ENCODE measurements around the gene ZYG11A.

The ZYG11A gene

DNA sequence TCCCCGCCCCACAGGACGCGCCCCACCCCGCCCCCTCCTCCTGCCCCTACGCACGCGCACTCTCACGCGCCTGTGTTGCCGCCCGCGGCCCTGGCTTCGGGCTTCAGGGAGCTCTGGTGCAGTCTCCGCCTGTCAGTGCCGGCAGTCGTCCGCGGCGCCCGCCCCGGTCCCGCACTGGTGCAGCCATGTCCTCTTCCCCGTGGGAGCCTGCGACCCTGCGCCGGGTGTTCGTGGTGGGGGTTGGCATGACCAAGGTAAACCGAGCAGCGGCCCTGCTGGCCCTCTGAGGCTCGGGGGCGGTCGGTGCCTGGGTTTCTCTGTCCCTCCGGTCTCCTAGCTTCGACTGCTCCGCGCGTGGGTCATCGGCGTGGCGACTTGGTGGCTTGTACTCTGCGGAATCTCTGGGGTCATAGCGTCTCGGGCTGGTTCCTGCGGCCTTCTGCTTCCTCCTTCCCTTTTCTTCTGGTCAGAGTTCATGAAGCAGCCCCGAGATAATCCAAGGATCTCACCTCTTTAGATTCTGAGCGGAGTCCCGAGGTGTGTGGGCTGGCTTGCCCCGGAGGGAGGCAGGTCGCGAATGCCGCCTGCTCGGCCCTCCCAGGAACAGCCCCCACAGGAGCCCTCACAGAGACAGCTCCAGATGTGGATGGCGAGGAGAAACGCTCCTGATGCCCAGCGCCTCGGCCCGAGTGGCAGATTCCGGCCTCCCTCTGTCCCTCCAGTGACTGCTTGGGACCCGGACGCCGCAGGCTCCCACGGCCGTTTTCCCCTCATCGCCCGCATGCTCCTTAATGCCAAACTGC lies 84.9 kb downstream of the ZYG11A start, which contains the start of gene SCP2:
Gene SCP2, plus strand, starts transcription at position 65 of the 803 bp plus-strand sequence. Its CDS starts 121 bp downstream, at position 186.
- peak within 1 kb of the TSS; percentile 78 for H3K4me3 ChIP-seq (ENCODE audit: low read depth, low read length)
- POLR2A ChIA-PET, result no interaction called here
- CTCF ChIA-PET, result interaction anchor here (0.9 to 1.0 kb wide), 3 partner anchors 9 to 259 kb away, joined by 3 to 4 read pairs (median 3); no protein-coding TSS in a partner anchor
- TF ChIP-seq, protein P1, sequence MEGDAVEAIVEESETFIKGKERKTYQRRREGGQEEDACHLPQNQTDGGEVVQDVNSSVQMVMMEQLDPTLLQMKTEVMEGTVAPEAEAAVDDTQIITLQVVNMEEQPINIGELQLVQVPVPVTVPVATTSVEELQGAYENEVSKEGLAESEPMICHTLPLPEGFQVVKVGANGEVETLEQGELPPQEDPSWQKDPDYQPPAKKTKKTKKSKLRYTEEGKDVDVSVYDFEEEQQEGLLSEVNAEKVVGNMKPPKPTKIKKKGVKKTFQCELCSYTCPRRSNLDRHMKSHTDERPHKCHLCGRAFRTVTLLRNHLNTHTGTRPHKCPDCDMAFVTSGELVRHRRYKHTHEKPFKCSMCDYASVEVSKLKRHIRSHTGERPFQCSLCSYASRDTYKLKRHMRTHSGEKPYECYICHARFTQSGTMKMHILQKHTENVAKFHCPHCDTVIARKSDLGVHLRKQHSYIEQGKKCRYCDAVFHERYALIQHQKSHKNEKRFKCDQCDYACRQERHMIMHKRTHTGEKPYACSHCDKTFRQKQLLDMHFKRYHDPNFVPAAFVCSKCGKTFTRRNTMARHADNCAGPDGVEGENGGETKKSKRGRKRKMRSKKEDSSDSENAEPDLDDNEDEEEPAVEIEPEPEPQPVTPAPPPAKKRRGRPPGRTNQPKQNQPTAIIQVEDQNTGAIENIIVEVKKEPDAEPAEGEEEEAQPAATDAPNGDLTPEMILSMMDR (IDR thresholded peaks at IDR 0.05; ENCODE audit: insufficient read depth, low read length, missing control alignments), result no peak
- no peak for DNase-seq (ENCODE audit: low read depth, low spot score)

DNA sequence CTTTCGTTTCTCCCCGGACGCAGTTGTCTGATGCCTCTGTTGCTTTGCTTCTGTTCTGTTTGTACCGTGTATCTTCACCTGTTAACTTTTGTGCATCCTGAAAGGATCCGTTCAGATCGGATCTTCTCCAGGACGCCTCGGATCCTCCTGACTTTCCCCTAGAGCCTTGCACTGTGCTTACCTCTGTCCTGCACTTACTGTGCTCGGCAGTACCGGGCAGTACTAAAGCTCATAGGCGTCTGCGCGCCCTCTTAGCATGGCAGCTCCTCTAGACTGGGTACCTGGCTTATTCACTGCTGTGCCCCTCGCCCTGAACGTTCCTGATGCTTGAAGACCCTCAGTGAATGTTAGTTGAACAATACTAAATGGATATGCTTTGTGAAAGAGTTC lies 85.5 kb downstream of the ZYG11A start:
- H3K4me3 ChIP-seq (ENCODE audit: low read depth, low read length), result peak overlapping the region; percentile 78
- no peak for DNase-seq (ENCODE audit: low read depth, low spot score)
- ChIA-PET POLR2A (no interaction called here), CTCF (interaction anchor here (1.0 kb wide), 2 partner anchors 10 to 258 kb away, joined by 3 to 4 read pairs; no protein-coding TSS in a partner anchor)
- TF ChIP-seq, protein P1 (IDR thresholded peaks at IDR 0.05; ENCODE audit: insufficient read depth, low read length, missing control alignments), result no peak

DNA sequence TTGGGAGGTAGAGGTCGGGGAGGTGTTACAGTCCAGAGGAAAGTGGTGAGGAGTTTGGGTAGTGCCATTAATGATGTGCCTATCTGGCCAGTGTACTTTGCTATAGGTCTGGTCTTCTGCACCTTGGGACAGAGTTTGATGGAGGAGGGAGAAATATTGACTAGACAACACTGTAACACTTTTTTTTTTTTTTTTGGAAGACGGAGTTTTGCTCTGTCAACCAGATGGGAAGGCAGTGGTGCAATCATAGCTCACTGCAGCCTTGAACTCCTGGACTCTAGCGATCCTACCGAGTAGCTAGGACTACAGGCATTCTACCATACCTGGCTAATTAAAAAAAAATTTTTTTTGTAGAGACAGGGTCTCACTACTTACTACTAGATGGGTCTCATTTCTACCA lies 86.5 kb downstream of the ZYG11A start:
- H3K4me3 ChIP-seq (ENCODE audit: low read depth, low read length), result no peak overlapping the region; the same call in 1 of the 2 replicates
- ChIA-PET CTCF (no interaction called here), POLR2A (no interaction called here)
- no peak for DNase-seq (ENCODE audit: low read depth, low spot score)
- TF ChIP-seq, protein P1 (IDR thresholded peaks at IDR 0.05; ENCODE audit: insufficient read depth, low read length, missing control alignments), result no peak

DNA sequence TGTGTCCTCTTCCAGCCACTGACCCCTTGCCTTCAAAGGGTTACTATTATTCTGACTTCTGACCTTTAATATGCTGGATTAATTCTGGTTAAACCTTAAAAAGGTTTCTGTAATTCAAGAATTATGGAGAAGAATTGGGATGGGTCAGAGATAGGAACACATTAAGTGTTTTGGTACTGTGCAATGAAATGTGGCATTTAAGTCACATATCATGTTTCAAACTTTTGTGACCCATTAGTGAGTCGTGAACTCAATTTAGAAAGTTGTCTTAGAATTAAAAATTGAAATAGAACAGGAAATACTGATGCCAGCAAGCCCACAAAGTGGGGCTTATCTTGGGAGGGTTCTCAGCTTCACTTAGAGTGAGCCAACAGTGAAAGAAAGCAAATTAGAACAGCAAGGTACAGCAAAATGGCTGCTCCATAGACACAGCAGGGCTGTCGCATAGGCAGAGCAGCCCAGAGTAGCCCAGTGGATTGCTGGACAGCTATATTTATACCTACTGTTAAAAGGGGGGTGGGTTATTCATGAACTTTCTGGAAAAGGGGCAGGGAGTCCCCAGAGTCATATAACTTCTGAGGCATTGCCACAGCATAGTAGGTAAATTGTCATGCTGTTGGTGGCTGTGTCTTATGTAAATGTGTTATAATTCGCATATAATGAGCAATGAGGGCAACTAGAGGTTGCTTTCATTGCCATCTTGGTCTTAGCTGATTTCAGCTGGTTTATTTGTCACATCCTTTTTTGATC lies 95.0 kb downstream of the ZYG11A start:
- ChIA-PET CTCF (no interaction called here), POLR2A (no interaction called here)
- H3K4me3 ChIP-seq (ENCODE audit: low read depth, low read length), result no peak overlapping the region
- DNase-seq (ENCODE audit: low read depth, low spot score), result no peak
- TF ChIP-seq, protein P1 (IDR thresholded peaks at IDR 0.05; ENCODE audit: insufficient read depth, low read length, missing control alignments), result no peak

DNA sequence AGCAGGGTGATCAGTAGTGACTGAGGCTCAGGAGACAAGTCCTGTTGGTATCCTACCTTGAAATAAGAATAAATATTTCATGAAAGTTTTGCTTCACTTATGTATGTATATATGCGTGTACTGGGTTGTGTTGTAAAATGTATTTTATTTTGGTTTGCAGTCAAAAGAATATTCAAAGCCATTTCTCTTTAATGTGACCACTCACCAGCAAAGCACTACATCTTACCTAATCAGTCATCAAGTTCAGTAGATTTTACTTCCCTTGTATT lies 95.6 kb downstream of the ZYG11A start:
- TF ChIP-seq, protein P1 (IDR thresholded peaks at IDR 0.05; ENCODE audit: insufficient read depth, low read length, missing control alignments), result no peak
- POLR2A ChIA-PET, result no interaction called here
- DNase-seq (ENCODE audit: low read depth, low spot score), result no peak
- CTCF ChIA-PET, result no interaction called here
- no peak overlapping the region for H3K4me3 ChIP-seq (ENCODE audit: low read depth, low read length)

DNA sequence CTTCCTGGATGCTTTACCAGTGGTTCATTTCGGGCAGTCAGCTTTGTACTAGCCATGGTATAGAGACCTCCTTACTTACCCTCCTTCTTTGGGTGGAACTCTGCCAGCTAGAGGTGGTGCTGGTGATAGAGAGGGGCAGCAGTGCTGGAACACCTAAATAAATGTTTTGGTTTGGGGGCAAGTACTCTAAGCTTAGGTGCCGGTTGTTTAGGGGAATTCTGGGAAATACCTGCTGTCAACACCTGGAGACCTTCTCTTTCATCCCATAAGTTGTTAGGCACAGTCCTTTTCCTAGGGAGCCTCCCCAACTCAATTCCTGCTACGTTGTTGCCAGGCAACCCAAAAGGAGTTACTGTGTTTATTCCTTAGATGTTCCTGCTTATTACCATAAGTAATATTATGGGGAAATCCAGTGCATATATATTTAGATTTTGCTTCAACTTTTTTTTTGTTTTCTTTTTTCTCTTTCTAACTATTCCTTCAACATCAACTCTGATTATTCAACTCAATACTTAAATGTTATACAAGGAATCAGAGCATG lies 101.4 kb downstream of the ZYG11A start:
- ChIA-PET CTCF (interaction anchor here (1.2 kb wide), 1 partner anchor 19 kb away, joined by 5 read pairs; no protein-coding TSS in a partner anchor), POLR2A (no interaction called here)
- H3K4me3 ChIP-seq (ENCODE audit: low read depth, low read length), result no peak overlapping the region
- DNase-seq (ENCODE audit: low read depth, low spot score), result no peak
- TF ChIP-seq, protein P1 (IDR thresholded peaks at IDR 0.05; ENCODE audit: insufficient read depth, low read length, missing control alignments), result no peak

Measured in AG04449 (cell line).